B cell (primary cell): ENCODE data around the gene HOXA5. TPM values are rescaled to one million over a fixed set of nuclear protein-coding genes. Genes with fewer than 3 reads are reported as not detected.

Experiments used
- ATAC-seq: fragments of 200-7000 bp; cut with Tn5 transposase; one replicate; pipeline ENCODE4 v1.10.0; 2021; ENCODE audit warnings: low read depth, mild to moderate bottlenecking, moderate number of reproducible peaks, moderate library complexity
- CTCF ChIA-PET: fragments of 350-600 bp; sonication (Branson Sonifier 250); formaldehyde crosslinking; loops from one replicate; lab custom pipeline; 2021; ENCODE audit warnings: antibody characterized with exemption, inconsistent platforms; lab: Charles Lee
- POLR2A ChIA-PET: fragments of 350-600 bp; sonication (Branson Sonifier 250); formaldehyde crosslinking; loops from one replicate; lab custom pipeline; 2021; ENCODE audit warnings: antibody characterized with exemption; lab: Charles Lee
- DNase-seq: peaks from one replicate; pipeline ENCODE4 v3.0.0; 2013
- H2AFZ ChIP-seq: 2 replicates; pipeline ENCODE4 v1.6.1; 2012; ENCODE audit warnings: mild to moderate bottlenecking, low read depth, low read length; ENCODE audit not compliant: insufficient read depth, poor library complexity, severe bottlenecking
- H3K27ac ChIP-seq, 2 donors: 1 replicate in 1 of 2; 2 replicates in 1 of 2; pipeline ENCODE4 v1.5.1; 2012 to 2013; ENCODE audit warnings: low read length in 2 of 2, mild to moderate bottlenecking in 2 of 2, moderate library complexity in 1 of 2
- H3K27me3 ChIP-seq, 4 experiments: fragments of 200-600 bp in 1 of 4; sonication (generic) in 1 of 4; replicated peaks in 1 of 4; 1 replicate in 2 of 4; 2 replicates in 2 of 4; pipeline versions ENCODE4 v1.6.1 to v1.7.0; 2013 to 2016; ENCODE audit warnings: low read length in 3 of 4, mild to moderate bottlenecking in 2 of 4, mixed read lengths in 1 of 4, moderate library complexity in 1 of 4; ENCODE audit not compliant: insufficient read depth in 4 of 4, control insufficient read depth in 3 of 4; ENCODE audit errors: control extremely low read depth in 1 of 4
- H3K36me3 ChIP-seq, 2 experiments: replicated peaks in 1 of 2; 1 replicate in 1 of 2; 2 replicates in 1 of 2; pipeline versions ENCODE4 v1.6.1 to v1.7.1; 2013; ENCODE audit warnings: low read length in 1 of 2; ENCODE audit not compliant: insufficient read depth in 2 of 2, control insufficient read depth in 1 of 2; ENCODE audit errors: control extremely low read depth in 1 of 2, extremely low read depth in 1 of 2
- H3K4me1 ChIP-seq, 2 donors: fragments of 200-600 bp in 1 of 2; sonication (generic) in 1 of 2; 1 replicate in 1 of 2; 2 replicates in 1 of 2; pipeline versions ENCODE4 v1.5.1 to v1.6.1; 2013 to 2017; ENCODE audit warnings: low read length in 2 of 2; ENCODE audit not compliant: control insufficient read depth in 2 of 2, insufficient read depth in 2 of 2
- H3K4me2 ChIP-seq: replicated peaks from 2 replicates; pipeline ENCODE3; 2012; ENCODE audit warnings: mild to moderate bottlenecking, low read depth, low read length; ENCODE audit not compliant: poor library complexity, severe bottlenecking
- H3K4me3 ChIP-seq, 5 experiments: fragments of 200-600 bp in 1 of 5; sonication (generic) in 1 of 5; 1 replicate in 3 of 5; 2 replicates in 2 of 5; pipeline versions ENCODE4 v1.5.1 to v1.7.0; 2011 to 2016; ENCODE audit warnings: low read length in 4 of 5, mild to moderate bottlenecking in 4 of 5, low read depth in 2 of 5, control low read depth in 1 of 5, moderate library complexity in 1 of 5; ENCODE audit not compliant: insufficient read depth in 1 of 5; ENCODE audit errors: control extremely low read depth in 1 of 5, extremely low read depth in 1 of 5
- H3K79me2 ChIP-seq: fragments of 200-600 bp; sonication (generic); one replicate; pipeline ENCODE4 v1.6.0; 2016; ENCODE audit warnings: low read length; ENCODE audit not compliant: control insufficient read depth, insufficient read depth
- H3K9ac ChIP-seq: fragments of 200-600 bp; sonication (generic); 2 replicates; pipeline ENCODE4 v1.6.1; 2017; ENCODE audit warnings: mild to moderate bottlenecking, low read length, moderate library complexity
- H3K9me3 ChIP-seq, 3 donors: one replicate each; pipeline versions ENCODE4 v1.6.1 to v1.7.1; 2013; ENCODE audit warnings: low read length in 2 of 3; ENCODE audit not compliant: control insufficient read depth in 2 of 3, insufficient read depth in 1 of 3; ENCODE audit errors: control extremely low read depth in 1 of 3
- H4K20me1 ChIP-seq: 2 replicates; pipeline ENCODE4 v1.6.0; 2012; ENCODE audit warnings: mild to moderate bottlenecking, low read length; ENCODE audit not compliant: insufficient read depth, control insufficient read depth, poor library complexity, severe bottlenecking
- H3K27ac Mint-ChIP-seq: one replicate; pipeline ENCODE4 v1.8.0; 2021; ENCODE audit warnings: mixed read lengths
- H3K27me3 Mint-ChIP-seq: one replicate; pipeline ENCODE4 v1.8.0; 2021; ENCODE audit warnings: mixed read lengths
- H3K4me1 Mint-ChIP-seq: one replicate; pipeline ENCODE4 v1.8.0; 2021; ENCODE audit warnings: mixed read lengths
- H3K4me3 Mint-ChIP-seq: one replicate; pipeline ENCODE4 v1.8.0; 2021; ENCODE audit warnings: mixed read lengths
- H3K9me3 Mint-ChIP-seq: one replicate; pipeline ENCODE4 v1.8.0; 2022; ENCODE audit warnings: mixed read lengths; ENCODE audit not compliant: insufficient read depth
- EZH2 ChIP-seq: IDR thresholded peaks from 2 replicates; pipeline ENCODE4 v1.6.1; 2012; ENCODE audit warnings: borderline replicate concordance, low read depth, mild to moderate bottlenecking, moderate library complexity, low read length; ENCODE audit not compliant: insufficient read depth, poor library complexity, severe bottlenecking
- whole genome bisulfite sequencing: methylation state at CpG from one replicate; pipeline ENCODE4 v1.1.5; 2013; ENCODE audit warnings: missing lambda C conversion rate; ENCODE audit not compliant: insufficient coverage; 5-methylcytosine and 5-hydroxymethylcytosine counted together
- intact Hi-C: fragments of 100-400 bp; cut with micrococcal nuclease; formaldehyde crosslinking; loops from one replicate; pipeline ENCODE4 v1.10.0; 2022
- polyA plus RNA-seq: library from polyadenylated mRNA; depleted of rRNA; stranded (reverse); fragments of >200 nt; gene quantifications from 2 replicates; pipeline ENCODE4 v1.2.3, GENCODE V29; 2012
- total RNA-seq, 2 donors: library from RNA; stranded (reverse); fragments of 120-200 nt in 1 of 2; gene quantifications; 1 replicate in 1 of 2; 2 replicates in 1 of 2; pipeline versions ENCODE4 v1.2.3 to v1.2.4, GENCODE V29; 2013 to 2022
- TF ChIP-seq, protein P1 (sequence below): fragments of 200-600 bp; IDR thresholded peaks from one replicate; pipeline ENCODE4 v1.8.0; 2022; ENCODE audit warnings: antibody characterized with exemption, mild to moderate bottlenecking

The HOXA5 gene
- total and polyA plus RNA-seq, 2 donors (not counting 1 experiment from before 2014, with no cell fraction given), result not detected

DNA sequence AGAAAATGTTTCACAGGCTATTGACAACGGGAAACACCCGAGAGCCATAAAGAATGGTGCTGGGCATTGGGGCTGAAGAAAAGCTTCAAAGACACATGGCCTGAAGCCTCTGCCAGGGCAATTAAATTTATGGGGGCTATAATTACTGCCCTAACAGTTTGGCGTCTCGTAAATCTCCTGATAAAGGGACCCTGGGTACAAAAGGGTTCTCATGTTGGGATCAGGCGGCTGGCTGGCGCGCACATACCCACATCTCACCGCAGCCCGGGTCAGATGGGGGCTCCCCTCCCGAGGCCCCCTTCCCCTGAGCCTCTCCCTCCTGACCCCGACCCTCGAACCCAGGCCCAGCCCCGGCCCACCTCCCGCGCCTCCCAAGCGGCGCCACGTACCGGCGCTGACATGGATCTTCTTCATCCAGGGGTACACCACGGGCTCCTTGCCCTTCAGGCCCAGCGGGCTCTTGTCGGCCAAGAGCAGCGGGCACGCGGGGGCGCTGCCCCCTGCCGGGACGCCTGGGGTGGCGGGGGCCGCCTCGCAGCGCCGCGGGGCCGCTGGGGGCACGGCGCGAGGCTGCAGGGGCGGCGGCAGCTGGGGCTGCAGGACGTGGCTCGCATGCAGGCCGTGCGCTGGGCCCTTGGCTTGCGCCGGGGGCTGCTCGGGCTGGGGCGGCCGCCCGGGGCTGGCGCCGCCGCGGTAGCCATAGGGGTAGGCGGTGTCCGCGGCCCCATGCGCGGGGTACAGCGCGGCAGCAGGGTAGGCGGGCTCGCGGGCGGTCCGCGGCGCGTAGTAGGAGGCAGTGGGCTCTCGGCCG lies 13.5 kb downstream of the HOXA5 start:
- peaks cover 65% of the 10 kb centered on the region for H3K27me3 Mint-ChIP-seq
- H3K4me1 Mint-ChIP-seq, result no peaks in the 10 kb centered on the region
- no peak overlapping the region for H3K27ac ChIP-seq
- H3K4me3 Mint-ChIP-seq, result peak overlapping the region; percentile 34
- H3K9ac ChIP-seq, result peak overlapping the region; percentile 71
- CTCF ChIA-PET, result interaction anchor here (1.1 kb wide), 1 partner anchor 31 kb away, joined by 5 read pairs; no protein-coding TSS in a partner anchor
- peak overlapping the region; percentile 83 for H2AFZ ChIP-seq
- H3K36me3 ChIP-seq, result no peaks in the 10 kb centered on the region
- peaks cover 0 to 16% (median 5%) of the 10 kb centered on the region in 4 experiments for H3K27me3 ChIP-seq
- peaks cover 0 to 13% (median 0%) of the 10 kb centered on the region in 3 donors for H3K9me3 ChIP-seq
- H3K27ac Mint-ChIP-seq, result no peak overlapping the region
- POLR2A ChIA-PET, result no interaction called here
- TF ChIP-seq, protein P1, sequence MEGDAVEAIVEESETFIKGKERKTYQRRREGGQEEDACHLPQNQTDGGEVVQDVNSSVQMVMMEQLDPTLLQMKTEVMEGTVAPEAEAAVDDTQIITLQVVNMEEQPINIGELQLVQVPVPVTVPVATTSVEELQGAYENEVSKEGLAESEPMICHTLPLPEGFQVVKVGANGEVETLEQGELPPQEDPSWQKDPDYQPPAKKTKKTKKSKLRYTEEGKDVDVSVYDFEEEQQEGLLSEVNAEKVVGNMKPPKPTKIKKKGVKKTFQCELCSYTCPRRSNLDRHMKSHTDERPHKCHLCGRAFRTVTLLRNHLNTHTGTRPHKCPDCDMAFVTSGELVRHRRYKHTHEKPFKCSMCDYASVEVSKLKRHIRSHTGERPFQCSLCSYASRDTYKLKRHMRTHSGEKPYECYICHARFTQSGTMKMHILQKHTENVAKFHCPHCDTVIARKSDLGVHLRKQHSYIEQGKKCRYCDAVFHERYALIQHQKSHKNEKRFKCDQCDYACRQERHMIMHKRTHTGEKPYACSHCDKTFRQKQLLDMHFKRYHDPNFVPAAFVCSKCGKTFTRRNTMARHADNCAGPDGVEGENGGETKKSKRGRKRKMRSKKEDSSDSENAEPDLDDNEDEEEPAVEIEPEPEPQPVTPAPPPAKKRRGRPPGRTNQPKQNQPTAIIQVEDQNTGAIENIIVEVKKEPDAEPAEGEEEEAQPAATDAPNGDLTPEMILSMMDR, result no peak
- TF ChIP-seq EZH2, result no peak
- ATAC-seq (peak; percentile 37), DNase-seq (no peak)
- H3K9me3 Mint-ChIP-seq, result peaks cover 2% of the 10 kb centered on the region
- peak overlapping the region in 3 of 5 experiments; percentile 58 to 72 (median 67) for H3K4me3 ChIP-seq
- no peaks in the 10 kb centered on the region for H3K4me1 ChIP-seq
- peak overlapping the region; percentile 74 for H3K4me2 ChIP-seq
- no peaks in the 10 kb centered on the region for H4K20me1 ChIP-seq
- H3K79me2 ChIP-seq, result no peaks in the 10 kb centered on the region
- intact Hi-C loops, result loop anchor here (1.0 kb wide), 1 partner anchor 266 kb away; the partner anchor contains the start of gene SKAP2
- WGBS, result 61% methylated on average over 69 of the region's 72 CpGs
